WERI-Rb-1 (cell line): ENCODE results near the gene ING2.
"Not testable (repeated sequence)": the region's sequence is repeated elsewhere in the genome, so short reads cannot be mapped to it uniquely, and the experiment has no call there.

Experiments used
- DNase-seq: peaks from one replicate; pipeline ENCODE4 v3.0.0-alpha.2; 2020
- H3K27ac ChIP-seq: fragments of 250-450 bp; sonication (Bioruptor Pico); 2 replicates; pipeline ENCODE4 v1.5.1; 2020; ENCODE audit warnings: mild to moderate bottlenecking, moderate library complexity
- H3K27me3 ChIP-seq: fragments of 250-450 bp; sonication (Bioruptor Pico); 2 replicates; pipeline ENCODE4 v1.5.1; 2021; ENCODE audit warnings: mild to moderate bottlenecking, low read depth, moderate library complexity; ENCODE audit not compliant: insufficient read depth, severe bottlenecking
- H3K36me3 ChIP-seq: fragments of 250-450 bp; sonication (Bioruptor Pico); 2 replicates; pipeline ENCODE4 v1.5.1; 2020; ENCODE audit warnings: mild to moderate bottlenecking, moderate library complexity
- H3K4me3 ChIP-seq: 2 replicates; pipeline ENCODE4 v1.5.1; 2011; ENCODE audit warnings: low read depth, mild to moderate bottlenecking, control low read depth, low read length
- H3K9me3 ChIP-seq: fragments of 250-450 bp; sonication (Bioruptor Pico); 2 replicates; pipeline ENCODE4 v1.5.1; 2021; ENCODE audit warnings: mild to moderate bottlenecking, moderate library complexity; ENCODE audit not compliant: severe bottlenecking
- TF ChIP-seq, protein P1 (sequence below): IDR thresholded peaks from 2 replicates; pipeline ENCODE4 v1.5.1; 2011; ENCODE audit warnings: low read depth, mild to moderate bottlenecking, control low read depth, inconsistent platforms, low read length

Gene ING2

GRCh38 chr4:183478123-183478522 lies 26.7 kb upstream of the ING2 start:
- Histone ChIP-seq H3K36me3 (no peaks in the 10 kb centered on the region), H3K27me3 (no peaks in the 10 kb centered on the region), H3K9me3 (no peaks in the 10 kb centered on the region), H3K4me3 (no peak overlapping the region), H3K27ac (no peak overlapping the region)
- TF ChIP-seq, protein P1, sequence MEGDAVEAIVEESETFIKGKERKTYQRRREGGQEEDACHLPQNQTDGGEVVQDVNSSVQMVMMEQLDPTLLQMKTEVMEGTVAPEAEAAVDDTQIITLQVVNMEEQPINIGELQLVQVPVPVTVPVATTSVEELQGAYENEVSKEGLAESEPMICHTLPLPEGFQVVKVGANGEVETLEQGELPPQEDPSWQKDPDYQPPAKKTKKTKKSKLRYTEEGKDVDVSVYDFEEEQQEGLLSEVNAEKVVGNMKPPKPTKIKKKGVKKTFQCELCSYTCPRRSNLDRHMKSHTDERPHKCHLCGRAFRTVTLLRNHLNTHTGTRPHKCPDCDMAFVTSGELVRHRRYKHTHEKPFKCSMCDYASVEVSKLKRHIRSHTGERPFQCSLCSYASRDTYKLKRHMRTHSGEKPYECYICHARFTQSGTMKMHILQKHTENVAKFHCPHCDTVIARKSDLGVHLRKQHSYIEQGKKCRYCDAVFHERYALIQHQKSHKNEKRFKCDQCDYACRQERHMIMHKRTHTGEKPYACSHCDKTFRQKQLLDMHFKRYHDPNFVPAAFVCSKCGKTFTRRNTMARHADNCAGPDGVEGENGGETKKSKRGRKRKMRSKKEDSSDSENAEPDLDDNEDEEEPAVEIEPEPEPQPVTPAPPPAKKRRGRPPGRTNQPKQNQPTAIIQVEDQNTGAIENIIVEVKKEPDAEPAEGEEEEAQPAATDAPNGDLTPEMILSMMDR = no peak
- no peak for DNase-seq

GRCh38 chr4:183478926-183479325 lies 25.9 kb upstream of the ING2 start:
- DNase-seq = no peak
- no peaks in the 10 kb centered on the region for H3K27me3 ChIP-seq
- H3K36me3 ChIP-seq = no peaks in the 10 kb centered on the region
- H3K4me3 ChIP-seq = no peak overlapping the region
- TF ChIP-seq, protein P1 = no peak
- H3K27ac ChIP-seq = no peak overlapping the region
- no peaks in the 10 kb centered on the region for H3K9me3 ChIP-seq

- H3K4me3 ChIP-seq, H3K9me3 ChIP-seq, H3K27ac ChIP-seq, DNase-seq, H3K36me3 ChIP-seq, H3K27me3 ChIP-seq: not testable (repeated sequence)
Measured at GRCh38 chr4:183482515-183483095, 22.3 kb upstream of the ING2 start.

GRCh38 chr4:183483997-183484396 lies 20.9 kb upstream of the ING2 start:
- TF ChIP-seq, protein P1 = no peak

DNA sequence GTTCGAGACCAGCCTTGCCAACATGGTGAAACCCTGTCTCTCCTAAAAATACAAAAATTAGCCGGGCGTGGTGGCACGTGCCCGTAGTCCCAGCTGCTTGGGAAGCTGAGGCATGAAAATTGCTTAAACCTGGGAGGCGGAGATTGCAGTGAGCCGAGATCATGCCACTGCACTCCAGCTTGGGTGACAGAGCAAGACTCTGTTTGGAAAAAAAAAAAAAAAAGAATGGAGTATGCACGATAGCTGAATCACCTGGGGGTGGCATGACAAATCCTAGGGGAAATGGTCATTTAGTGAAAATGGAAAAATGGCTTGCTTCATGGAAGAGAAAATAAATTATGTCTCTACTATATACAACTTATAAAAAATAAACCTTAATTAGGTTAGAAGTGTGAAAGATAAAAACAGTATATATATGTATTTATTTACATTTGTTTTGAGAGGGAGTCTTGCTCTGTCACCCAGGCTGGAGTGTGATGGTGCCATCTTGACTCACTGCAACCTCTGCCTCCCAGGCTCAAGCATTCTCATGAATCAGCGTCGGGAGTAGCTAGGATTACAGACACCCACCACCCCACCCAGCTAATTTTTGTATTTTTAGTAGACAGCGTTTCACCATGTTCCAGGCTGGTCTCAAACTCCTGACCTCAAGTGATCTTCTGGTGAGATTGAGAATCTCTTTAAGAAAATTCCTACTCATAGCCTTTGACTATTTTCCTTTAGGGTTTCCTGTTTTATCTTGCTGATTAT lies 19.3 kb upstream of the ING2 start:
- no peak overlapping the region for H3K27ac ChIP-seq
- no peaks in the 10 kb centered on the region for H3K27me3 ChIP-seq
- H3K36me3 ChIP-seq = no peaks in the 10 kb centered on the region
- DNase-seq = no peak
- TF ChIP-seq, protein P1 = no peak
- H3K4me3 ChIP-seq = no peak overlapping the region
- no peaks in the 10 kb centered on the region for H3K9me3 ChIP-seq

More at GRCh38 chr4:183483997-183484396, 20.9 kb upstream of the ING2 start:
- no peak overlapping the region for H3K27ac ChIP-seq
- H3K9me3 ChIP-seq = no peaks in the 10 kb centered on the region
- no peaks in the 10 kb centered on the region for H3K27me3 ChIP-seq
- no peak for DNase-seq
- no peak overlapping the region for H3K4me3 ChIP-seq
- H3K36me3 ChIP-seq = no peaks in the 10 kb centered on the region

- Histone ChIP-seq H3K27me3 (no peaks in the 10 kb centered on the region), H3K36me3 (no peaks in the 10 kb centered on the region), H3K9me3 (no peaks in the 10 kb centered on the region), H3K27ac (no peak overlapping the region), H3K4me3 (no peak overlapping the region)
- no peak for DNase-seq
- TF ChIP-seq, protein P1 = no peak
Measured at GRCh38 chr4:183492791-183493222, 12.1 kb upstream of the ING2 start.
